KG1 (cell line): ENCODE data around the gene FAM114A1.
"Not testable (repeated sequence)": the region's sequence is repeated elsewhere in the genome, so short reads cannot be mapped to it uniquely, and the experiment has no call there.

Source experiments
- DNase-seq: peaks from one replicate; lab custom pipeline; 2025; lab: John Stamatoyannopoulos, UW

Gene FAM114A1

GRCh38 chr4:38935391-38936073 lies 67.9 kb downstream of the FAM114A1 start:
- DNase-seq = no peak

DNA sequence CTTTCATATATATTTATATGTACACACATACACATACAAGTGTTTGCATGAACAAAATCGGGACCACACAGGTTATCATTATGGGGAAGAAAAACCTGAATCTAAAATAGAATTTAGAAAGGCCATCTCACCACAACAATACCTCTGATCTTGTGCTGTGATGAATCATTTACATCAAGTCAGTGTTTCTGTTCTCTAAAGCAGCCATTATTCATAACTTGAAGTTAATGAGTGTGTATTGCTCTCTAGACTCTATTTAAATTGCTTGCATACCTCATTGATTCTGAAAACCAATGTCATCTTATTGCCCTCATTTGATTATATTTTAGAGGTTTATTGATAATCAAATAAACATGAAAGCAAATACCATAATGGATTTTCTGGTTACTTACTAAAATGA lies 71.6 kb downstream of the FAM114A1 start:
- no peak for DNase-seq

DNA sequence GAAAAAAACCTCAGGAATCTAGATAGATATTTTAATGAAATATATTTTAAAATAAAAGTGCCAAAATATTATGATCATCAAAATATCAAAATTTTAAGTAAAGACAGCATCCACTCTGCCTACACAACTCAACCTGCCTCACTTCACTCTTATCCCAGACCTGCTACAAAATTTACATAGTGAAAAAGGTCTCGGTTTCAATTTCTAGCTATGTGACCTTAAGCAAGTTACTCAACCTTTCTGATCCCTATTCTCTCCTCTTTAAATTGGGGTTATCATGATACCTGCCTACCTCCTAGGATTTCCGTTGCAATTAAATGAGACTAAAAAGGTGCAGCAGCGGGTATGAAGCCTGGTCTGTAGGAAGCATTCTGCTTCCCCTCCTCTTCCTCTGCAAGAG lies 72.9 kb downstream of the FAM114A1 start:
- DNase-seq = no peak

DNA sequence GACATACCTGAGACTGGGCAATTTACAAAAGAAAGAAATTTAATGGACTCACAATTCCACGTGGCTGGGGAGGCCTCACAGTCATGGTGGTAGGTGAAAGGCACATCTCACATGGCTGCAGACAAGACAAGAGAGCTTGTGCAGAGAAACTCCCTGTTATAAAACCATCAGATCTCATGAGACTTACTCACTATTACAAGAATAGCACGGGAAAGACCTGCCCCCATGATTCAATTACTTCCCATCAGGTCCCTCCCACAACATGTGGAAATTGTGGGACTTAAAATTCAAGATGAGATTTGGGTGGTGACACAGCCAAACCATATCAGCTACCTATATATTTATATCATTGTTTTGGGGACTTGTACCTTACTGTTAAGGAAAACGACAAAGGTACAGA lies 74.3 kb downstream of the FAM114A1 start:
- DNase-seq = not testable (repeated sequence)

DNA sequence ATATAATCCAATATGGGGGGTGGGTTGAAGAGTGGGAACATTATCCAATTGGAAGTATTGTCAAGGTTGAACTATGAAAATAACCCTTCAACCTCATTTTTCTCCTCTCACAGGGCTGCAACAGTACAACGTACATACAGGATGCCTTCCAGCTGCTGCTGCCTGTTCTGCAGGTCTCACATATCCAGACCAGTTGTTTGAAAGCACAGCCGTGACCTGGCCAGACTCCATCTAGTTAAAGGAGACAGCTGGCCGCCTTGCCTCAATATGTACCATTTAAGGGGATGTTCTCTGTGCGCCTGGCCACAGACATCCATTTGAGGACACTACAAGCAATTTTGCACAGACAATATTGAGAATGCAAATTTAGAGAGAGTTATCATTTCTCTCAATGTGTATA lies 75.7 kb downstream of the FAM114A1 start:
- DNase-seq = no peak

DNA sequence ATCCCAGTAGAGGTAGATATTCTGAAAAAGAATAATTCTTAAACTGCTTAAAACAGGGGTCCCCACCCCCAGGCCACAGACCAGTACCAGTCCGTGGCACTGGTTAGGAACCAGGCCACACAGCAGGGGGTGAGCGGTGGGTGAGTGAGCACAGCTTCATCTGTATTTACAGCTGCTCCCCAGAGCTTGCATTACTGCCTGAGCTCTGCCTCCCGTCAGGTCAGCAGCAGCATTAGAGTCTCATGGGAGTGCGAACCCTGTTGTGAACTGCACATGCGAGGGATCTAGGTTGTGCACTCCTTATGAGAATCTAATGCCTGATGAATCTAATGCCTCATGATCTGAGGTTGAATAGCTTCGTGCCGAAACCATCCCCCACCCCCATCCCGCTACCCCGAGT lies 76.8 kb downstream of the FAM114A1 start:
- no peak for DNase-seq

DNA sequence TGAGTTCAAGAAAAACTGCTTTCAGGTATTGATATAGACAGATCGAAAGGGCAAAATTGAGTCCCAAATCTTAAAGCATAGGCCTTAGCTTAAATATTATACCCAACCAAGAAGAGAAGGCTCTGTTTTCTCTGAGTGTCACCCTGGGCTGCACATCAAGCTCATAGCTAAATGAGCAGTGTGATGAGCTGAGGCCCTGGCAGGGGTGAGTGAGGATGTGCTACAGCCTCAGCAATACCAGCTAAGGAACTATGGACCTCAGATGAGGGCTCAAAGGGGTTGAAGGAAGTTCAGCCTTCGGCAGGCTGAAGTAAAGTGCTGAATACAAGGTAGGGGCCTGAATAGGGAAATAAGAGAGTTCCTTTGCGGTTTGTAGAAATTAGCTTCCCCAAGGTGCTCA lies 79.3 kb downstream of the FAM114A1 start:
- no peak for DNase-seq

DNA sequence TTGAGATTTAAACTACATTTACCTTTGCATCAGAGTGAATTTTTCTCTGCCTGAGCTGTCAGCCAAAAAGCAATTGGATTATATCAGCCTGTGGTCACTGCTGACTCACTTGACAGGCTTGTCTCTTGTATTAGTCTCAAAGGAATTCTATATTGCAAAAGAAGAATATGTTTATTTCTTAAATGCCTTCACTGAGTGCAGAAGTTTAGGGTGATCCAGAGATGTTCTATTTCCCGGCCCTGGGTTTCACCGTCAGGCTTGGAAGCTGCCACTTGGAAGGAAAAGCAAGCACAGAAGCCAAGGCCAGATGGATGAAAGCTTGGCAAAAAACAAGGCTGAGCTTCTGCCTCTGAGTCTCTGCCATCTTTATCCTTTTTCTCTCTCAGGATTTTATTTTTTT lies 80.9 kb downstream of the FAM114A1 start:
- no peak for DNase-seq

DNA sequence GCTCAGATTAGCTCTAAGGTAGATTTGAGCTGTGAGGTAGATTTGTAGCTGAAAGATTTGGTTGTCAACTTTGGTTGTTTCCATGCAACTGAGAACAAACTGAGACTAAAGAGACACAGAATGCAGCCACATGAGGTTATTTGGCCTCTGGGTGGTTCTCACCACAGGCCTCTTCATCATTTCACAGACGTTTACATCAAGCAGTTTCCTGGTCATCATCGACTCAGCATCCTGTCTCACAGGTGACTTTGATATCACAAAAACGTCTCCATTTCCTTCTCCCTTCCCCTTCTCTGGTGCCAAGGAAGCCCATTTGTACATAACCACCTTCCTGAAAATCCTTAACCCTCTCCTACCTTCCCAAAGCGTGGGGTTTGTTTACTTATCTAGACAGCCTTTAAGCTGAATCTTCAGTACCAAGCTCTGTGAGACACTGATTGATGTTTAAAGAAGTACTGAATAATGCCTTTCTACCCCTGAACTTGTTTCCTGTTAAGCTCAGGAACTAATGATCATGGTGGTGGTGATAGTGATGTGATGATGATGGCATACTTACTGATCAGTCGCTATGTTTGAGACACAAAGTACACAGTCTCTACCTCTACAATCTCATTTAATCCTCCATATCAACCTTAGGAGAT lies 81.9 kb downstream of the FAM114A1 start:
- no peak for DNase-seq

GRCh38 chr4:38950159-38950558 lies 82.6 kb downstream of the FAM114A1 start:
- no peak for DNase-seq

DNA sequence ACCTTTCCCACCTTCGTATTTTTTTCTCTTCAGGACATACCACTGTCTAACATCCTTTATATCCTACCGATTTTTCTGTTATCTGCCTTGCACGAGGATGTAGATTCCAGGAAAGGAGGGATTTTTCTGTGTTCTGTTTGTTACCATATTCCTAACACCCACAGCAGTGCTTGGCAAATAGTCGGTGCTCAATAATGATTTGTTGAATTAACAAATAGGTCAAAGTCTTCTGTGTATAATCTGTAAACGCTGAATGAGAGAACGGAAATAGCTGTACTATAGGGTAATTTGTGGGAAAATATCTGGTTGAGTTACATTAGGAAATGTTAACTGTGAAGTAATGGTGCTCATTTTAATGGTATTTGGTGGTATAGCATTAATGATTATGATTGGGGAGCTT lies 83.1 kb downstream of the FAM114A1 start:
- DNase-seq = no peak

DNA sequence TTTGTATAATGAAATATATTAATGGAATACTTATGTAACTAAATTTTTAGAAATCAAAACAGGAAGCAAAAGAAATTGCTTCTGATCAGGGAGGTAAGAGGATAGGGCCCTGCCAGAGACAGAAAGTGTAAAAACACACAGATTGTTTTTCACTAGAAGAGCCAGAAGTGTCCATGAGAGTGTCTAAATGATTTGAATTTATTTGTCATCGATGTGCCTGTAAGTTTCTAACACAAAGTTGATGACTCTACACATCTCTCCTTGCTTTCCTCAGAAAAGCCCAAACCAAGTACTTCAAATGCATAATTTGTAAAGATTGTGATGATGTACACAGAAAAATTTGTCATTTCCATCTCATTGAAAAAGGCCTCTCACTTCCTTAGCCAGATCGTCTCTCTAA lies 84.0 kb downstream of the FAM114A1 start:
- no peak for DNase-seq

GRCh38 chr4:38952017-38952416 lies 84.4 kb downstream of the FAM114A1 start:
- no peak for DNase-seq

- no peak for DNase-seq
Measured at GRCh38 chr4:38954727-38955126, 87.1 kb downstream of the FAM114A1 start.

DNA sequence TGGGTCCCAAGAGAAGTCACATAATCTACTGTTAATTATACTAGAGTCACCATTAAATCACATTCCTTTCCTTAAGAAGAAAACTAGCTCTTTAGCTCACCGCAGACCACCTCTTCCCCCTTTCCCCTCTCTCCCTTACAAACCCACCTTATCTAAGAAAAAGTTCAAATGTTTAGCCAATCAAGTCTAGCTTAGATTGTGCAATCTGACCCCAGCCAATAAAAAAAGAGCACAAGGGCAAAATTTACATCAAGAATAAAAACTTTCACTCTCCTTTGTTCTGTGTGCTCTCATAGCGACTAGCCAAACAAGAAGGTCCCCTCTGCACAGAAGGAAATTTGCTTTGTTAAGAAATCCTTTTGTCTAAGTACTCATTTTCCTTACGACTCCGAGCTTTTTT lies 88.4 kb downstream of the FAM114A1 start:
- no peak for DNase-seq

- DNase-seq = no peak
Measured at GRCh38 chr4:38957261-38957815, 89.7 kb downstream of the FAM114A1 start.

GRCh38 chr4:38957893-38958292 lies 90.3 kb downstream of the FAM114A1 start:
- no peak for DNase-seq

DNA sequence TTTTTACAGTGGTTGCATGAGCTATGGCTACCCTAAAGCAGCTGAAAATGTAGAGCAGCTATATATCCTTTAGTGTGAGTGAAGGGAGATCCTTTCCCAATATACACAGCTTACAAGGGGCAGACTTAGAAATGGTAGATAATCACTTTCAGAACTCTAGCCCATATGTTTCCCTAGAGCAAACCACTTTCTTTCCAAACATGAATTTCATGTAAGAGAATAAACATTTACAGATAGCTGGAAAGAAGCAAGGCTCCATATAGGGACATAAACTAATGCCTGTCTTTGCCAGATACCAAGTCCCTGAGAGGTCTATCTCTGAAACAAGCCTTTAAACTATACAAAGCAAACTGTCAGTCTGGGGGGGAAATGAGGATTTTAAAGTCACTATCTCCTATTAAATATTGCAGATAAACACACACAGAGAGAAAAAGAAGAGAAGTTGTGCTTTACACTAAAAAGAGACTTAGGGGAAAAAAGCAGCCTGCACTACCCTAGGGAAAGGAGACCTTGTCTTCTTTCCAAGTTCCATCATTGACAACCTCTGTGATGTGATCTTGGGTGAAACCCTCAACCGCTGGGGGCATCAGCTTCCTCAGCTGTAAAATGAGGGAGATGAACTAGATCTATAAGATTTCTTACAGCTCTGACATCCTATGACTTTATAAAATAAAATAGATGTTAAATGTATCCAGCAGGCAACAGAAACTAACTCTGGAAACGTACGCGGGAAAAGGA lies 91.0 kb downstream of the FAM114A1 start:
- DNase-seq = no peak

DNA sequence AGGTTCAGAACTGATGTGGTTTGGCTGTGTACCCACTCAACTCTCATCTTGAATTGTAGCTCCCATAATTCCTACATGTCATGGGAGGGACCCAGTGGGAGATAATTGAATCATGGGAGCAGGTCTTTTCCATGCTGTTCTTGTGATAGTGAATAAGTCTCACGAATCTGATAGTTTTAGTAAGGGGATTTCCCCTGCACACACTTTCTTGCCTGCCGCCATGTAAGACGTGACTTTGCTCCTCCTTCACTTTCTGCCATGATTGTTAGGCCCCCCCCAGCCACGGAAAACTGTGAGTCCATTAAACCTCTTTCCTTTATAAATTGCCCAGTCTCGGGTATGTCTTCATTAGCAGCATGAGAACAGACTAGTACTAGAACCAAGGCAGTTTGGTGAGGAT lies 91.6 kb downstream of the FAM114A1 start:
- DNase-seq = not testable (repeated sequence)

DNA sequence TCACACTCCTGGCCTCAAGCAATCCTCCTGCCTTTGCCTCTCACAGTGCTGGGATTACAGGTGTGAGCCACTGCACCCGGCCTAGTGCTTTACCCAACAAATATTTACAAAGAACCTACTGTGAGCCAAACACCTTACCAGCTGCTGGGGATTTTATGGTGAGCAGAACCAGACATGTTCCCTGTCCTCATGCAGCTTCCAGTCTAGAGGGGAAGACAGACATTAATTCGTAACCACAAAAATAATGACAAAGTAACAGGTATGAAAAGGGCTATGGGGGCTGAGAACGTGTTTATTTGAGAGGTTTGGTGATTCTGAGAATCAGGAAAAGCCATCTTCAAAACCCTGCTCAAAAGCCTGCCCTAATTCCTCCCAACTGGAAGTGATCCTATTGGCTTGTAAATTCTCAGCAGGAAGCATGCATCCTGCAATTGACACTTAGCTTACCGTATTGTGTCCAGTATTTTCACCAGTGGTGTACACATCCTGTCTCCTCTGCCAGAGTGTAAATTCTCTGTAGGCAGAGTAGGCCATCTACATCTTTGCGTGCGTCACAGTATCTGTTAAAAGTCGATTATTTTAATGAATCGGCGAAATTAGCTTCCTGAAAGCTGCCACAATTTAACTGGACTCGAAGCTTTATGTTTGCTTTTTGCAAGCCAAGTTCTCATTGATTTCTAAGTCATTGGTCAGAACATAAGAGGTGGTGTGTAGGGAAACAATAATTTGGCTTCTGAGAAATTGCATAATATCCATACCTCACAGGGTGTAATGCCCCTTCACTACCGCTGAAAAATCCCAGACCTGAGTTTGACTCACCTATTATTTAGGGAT lies 97.6 kb downstream of the FAM114A1 start:
- no peak for DNase-seq

DNA sequence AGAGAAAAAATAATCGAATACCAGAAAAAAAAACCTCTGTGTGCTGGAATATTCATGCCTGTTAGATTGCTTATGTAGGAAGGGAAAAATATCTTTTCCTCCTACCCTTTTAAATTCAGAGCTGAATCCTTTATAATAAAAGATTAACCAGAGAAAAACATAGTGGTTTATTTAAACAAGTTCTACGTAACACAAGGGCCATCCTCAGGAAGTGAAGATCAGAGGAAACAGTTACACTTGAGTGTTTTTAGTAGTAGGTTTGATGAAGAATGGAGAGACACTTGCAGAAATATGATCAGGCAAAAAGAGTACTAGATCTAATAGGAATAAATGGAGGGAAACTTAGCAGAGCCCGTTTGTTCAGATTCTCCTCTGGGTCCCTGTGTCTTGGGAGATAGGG lies 98.3 kb downstream of the FAM114A1 start:
- DNase-seq = no peak
